NCI-H1105 treated with DMSO at 0.1 percent for 48 hours (cell line): Measurements from ENCODE around the gene THUMPD2.

Experiments
- DNase-seq: peaks from one replicate; lab custom pipeline; 2025; lab: John Stamatoyannopoulos, UW

The THUMPD2 gene

DNA sequence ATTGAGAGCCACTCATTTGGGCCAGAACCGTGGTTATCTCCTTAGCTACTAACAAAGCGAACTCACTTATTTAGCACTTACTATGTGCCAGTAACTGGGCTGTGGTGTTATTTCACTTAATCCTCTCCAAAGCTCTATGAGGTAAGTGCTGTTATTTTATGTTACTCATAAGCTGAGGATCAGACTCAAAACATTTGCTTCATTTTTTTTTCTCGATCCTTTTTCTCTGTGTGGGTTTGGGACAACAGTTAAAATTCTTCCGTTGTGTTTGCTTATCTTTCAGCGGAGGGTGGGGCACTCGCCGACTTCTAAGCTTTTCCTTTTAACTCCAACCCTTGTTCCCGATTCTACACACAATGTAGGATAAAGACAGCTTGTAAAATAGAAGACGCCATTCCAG lies 60.6 kb downstream of the THUMPD2 start:
- no peak for DNase-seq

DNA sequence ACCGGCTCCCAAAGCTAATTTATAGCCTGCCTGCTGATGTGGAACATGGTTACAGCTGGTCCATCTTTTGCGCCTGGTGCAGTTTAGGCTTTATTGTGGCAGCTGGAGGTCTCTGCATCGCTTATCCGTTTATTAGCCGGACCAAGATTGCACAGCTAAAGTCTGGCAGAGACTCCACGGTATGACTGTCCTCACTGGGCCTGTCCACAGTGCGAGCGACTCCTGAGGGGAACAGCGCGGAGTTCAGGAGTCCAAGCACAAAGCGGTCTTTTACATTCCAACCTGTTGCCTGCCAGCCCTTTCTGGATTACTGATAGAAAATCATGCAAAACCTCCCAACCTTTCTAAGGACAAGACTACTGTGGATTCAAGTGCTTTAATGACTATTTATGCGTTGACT lies 62.0 kb downstream of the THUMPD2 start:
- no peak for DNase-seq

DNA sequence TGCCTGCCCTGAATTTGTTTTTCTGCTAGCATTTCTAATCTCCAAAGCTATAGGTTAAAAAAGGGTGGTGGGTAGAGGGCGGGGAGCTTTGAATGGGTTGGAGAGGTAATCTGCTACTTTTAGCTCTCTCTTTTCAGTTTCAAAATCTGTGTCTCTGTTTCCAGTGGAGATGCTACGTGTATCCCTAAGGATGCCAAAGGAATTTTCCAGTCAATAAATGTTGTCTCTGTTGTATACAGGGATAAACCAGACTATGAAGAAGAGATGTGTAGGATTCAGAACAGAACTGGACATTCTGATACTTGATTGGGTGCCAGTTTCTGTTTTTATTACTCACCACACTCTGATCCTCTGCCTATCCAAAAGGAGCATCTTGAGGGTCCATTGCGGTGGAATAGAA lies 63.2 kb downstream of the THUMPD2 start:
- DNase-seq, result no peak

DNA sequence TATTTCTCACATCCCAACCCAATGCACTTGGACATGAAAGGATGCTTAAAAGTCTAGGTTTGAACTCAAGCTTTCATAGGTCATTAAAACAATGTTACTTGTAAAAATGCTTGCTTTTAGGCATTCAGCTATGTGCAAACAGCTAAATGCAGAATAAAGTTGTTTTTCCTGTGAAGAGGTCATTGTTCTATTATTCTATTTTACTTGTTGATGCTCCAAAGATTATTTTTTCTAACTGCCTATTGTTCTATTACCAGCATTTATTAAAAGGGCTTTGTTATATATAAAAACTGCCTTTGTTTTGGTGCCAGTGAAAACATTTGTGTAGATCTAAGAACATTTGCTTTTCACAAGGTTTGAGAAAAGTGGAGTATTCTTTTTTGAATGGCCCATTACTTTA lies 64.0 kb downstream of the THUMPD2 start:
- no peak for DNase-seq

DNA sequence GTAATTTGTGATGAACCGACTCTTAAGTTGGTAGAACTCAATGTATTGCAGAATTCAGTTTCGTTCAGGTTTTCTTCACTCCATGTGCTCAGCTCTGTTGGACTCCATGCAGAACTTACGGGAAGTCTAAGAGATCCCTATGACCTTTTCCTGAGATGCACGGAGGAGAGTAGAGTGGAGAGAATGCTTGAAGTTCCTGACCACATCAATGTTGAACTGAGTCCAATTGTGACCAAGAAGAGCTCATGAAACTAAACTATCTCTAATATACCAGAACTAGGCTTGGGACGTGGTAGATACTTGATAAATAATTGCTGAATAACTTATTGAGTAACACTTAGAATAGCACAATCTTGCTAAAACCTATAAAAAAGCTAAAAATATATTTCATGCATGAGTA lies 66.1 kb downstream of the THUMPD2 start:
- DNase-seq, result no peak

DNA sequence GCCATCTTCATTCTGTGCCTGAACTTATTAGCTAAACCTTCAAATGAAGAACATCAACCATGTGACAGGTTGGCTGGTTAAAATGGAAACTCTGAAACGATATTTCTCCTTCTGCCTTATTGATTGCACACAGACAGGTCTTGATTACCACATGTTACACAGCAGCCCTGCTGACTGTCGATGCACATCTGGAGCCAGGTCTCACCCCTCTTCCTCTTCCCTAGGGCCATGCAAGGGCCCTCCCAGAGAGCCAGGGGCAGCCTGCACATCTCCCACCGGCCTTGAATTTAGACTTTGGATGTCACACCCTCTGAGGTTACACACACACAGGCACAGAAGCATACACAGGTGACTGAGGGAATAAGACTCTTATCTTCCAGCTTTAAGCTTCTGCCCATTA lies 68.3 kb downstream of the THUMPD2 start:
- no peak for DNase-seq

DNA sequence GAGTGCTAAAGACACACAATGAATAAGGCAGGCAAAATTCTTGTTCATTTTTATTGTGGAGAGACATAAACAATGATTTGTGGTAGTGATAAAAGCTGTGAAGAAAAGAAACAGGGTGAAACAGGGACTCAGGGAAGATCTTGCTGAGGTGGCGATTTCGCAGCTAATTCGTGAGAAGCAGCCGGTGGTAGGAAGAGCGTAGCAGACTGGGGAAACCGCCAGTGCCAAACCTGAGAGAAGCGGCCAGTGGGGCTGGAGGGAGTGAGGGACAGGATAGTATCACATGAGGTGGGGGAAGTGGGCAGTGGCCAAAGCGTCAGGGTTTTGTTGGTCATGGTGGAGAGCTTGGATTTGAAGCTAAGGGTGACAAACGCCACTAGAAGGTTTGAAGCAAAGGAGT lies 71.1 kb downstream of the THUMPD2 start:
- no peak for DNase-seq

DNA sequence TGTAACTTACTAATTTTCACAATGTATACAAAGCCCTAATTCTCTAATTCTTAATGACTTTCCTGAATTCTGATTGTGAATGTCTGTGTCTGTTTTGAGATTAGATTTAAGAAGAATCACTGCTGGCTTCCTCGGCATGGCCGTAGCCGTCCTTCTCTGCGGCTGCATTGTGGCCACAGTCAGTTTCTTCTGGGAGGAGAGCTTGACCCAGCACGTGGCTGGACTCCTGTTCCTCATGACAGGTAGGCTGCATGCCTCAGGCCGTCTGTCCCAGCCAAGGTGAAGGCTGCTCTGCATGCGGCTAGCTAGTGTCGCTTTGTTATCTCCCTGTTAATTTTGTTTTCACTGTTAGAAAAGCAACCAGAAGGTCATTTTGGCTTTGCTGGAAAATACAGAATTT lies 72.1 kb downstream of the THUMPD2 start:
- DNase-seq, result no peak

DNA sequence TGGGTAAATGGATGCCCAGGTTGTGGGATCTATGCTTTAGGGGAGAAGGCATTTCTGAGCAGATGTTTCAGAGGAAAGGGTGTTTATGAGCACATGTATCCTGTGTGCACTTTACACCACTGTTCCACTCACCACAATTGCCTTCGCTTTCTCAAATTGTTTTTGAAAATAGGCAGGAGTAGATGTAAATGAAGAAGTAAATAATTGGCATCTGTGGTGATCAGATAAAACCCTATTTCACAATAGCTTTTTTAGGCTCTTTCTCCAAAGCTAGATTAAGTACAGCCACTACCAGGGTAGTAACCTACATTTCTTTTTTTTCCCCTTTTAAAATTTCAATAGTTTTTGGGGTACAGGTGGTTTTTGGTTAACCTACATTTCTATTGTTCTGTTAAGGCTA lies 72.7 kb downstream of the THUMPD2 start:
- DNase-seq, result no peak

DNA sequence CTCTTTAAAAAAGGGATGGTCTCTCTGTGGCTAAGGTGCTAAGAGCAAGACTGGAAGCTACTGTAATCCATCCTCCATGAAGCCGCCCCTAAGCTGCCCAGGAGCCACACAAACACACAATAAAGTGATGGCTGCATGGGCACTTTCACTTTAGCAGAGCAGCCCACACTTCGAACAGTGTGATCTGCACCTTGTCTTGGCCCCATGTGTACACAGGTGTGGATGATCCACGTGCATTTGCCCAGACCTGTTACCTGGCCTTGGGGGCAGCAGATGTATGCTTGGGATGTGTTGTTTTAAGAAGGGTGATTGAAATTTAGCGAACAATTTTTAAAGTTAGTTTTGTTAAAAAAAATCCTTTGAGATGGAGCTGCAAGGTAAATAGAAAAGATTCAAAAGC lies 73.4 kb downstream of the THUMPD2 start:
- no peak for DNase-seq

DNA sequence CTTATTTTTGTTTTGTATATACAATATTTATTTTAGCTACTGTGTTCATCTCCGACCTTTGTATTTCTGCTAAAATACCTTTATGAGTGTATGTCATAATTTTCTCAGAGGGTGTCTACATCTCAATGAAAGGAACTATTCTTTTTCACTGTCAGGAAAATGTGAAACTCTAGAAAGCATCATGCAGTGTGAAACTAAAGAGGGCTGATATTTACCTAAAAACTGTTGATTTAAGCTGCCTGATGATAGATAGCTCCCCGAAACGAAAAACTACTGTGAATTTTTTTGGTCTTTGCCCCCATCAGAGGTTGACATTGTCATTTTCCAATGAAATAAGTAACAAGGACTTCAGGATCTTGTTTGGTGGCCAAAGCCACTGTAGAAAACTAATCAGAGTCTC lies 74.5 kb downstream of the THUMPD2 start:
- DNase-seq, result no peak

DNA sequence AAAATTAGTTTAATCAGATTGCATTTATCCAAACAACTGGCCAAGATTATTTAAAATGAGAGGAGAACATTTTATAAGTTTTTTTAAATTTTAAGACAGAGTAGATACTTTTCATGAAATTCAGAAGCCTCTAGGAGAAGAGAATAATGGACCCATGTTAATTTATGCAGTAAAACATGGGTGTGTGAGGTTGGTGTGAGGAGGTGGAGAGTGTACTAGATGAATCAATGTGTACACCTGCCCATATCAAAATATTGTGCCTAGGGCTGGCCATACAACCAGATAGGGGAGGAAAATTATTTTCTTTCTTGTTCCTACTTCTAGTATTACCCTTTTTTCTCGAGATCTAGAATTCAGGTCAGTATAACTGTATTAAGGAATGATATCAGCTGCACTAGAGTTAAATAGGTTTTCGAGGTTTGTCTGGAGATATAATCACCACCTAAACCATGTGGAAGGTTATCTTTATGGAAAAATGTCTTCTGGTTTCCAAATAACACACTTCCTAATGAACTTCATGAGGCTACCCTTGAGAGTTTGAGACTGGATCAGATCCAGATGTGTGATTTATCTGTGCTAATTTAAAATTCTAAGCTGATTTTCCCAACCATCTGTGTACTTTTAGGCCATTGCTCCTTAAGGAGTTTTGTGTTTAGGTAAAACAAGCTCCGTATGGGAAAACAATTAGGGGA lies 75.7 kb downstream of the THUMPD2 start:
- DNase-seq, result no peak

DNA sequence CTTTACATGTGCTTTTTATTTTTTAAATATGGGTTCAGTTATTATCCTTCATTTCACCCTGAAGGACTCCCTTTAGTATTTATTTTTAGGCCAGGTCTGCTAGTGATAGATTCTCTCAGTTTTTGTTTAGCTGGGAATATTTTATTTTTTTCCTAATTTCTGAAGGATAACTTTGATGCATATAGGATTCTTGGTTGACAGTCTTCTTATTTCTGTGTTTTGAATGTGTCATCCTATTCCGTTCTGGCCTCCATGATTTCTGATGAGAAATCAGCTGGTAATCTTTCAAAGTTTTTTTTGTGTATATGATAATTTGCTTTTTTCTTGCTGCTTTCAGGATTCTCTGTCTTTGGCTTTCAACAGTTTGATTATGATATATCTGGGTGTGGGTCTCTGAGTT lies 77.9 kb downstream of the THUMPD2 start:
- no peak for DNase-seq

DNA sequence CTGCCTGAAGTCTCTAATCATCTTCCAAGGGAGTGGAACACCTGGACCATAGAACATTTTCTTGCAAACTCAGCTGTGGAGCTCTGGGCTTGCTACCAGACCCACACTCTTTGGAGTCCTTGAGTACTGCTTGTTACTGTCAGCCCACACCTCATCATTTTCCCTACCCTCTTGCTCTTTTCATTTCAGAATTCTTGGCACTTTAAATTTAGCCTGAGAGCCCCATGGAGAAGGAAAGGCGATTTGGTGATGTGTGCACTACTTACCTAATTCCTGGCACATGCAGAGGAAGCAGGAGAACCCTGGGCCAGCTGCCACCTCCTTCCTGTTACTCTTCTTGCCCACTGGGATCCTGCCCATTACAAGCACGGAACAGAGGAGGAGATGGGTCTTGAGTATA lies 81.6 kb downstream of the THUMPD2 start:
- no peak for DNase-seq

DNA sequence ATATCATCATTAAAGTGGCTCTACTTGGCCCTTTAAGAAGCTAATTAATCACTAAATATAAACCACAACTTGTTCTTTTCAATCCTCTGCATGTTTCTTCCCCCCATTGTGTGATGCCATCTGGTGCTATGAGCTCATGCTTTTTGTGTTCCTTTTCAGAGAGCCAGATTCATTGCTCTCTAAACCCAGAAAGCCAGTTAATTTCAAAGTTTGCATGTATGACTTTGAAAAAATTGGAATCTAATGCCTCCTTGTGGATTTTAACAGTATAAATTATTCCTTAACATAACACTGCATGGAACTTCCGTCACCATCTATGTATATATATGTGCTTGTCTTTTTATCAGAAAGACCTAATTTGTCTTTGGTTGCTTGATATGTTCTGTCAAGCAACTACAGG lies 82.2 kb downstream of the THUMPD2 start:
- peak; percentile 45 for DNase-seq

DNA sequence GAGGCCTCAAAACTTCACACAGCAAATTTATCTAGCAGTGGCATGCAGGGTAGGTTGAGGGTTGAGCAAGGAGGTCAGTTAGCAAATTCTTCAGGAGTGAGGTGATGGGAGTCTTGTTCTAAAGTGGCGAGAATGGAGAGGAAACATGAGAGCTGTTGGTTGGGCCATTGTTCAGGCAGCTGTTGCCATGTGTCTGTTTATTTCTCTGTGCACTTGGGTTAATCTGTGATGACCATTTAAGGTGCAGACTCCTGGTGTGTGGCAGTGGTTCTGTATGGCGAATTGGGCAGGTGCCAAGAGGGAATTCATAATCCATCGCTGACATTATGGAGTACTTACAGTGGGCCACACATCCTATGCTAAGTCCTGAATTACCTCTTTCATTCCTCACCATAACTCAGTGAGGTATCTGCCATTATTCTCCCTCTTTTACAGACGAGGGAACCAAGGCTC lies 82.9 kb downstream of the THUMPD2 start:
- DNase-seq, result peak; percentile 90

DNA sequence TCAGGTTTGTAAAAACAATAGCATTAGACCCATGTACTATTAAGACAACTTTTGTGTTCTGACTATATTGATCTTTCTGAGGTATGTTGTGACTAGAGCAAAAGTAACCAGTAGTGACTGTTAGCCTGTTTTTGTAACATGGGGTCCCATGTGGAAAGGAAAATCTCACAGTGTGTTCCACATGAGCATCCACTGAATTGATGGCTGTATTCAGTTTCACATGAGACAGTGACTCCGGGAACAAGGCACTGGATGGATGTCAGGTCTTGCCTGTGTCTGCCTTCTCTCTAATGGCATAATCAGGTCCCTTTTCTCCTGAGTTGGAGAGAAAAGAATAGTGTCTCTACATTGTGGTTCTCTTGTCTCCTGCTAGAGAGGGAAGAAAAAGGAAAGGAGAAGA lies 85.8 kb downstream of the THUMPD2 start:
- DNase-seq, result no peak

DNA sequence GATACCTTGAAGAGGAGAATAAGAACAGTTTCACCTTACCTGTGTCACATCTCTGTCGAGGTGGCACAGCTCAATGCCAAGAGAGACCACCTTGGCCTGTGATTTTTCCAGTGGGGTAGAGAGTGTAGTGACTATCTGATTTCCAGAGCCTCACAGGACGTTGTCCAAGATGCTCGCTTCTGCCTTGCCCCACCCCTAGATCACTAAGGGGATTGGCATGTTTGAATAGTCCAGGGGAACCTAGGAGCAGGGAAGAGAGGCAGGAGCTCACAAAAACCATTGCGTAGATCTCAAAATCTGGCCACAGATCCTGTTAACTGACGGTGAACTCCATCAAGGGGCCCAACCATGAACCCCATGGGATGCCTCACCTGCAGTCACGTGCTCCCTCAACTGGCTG lies 89.2 kb downstream of the THUMPD2 start:
- no peak for DNase-seq

DNA sequence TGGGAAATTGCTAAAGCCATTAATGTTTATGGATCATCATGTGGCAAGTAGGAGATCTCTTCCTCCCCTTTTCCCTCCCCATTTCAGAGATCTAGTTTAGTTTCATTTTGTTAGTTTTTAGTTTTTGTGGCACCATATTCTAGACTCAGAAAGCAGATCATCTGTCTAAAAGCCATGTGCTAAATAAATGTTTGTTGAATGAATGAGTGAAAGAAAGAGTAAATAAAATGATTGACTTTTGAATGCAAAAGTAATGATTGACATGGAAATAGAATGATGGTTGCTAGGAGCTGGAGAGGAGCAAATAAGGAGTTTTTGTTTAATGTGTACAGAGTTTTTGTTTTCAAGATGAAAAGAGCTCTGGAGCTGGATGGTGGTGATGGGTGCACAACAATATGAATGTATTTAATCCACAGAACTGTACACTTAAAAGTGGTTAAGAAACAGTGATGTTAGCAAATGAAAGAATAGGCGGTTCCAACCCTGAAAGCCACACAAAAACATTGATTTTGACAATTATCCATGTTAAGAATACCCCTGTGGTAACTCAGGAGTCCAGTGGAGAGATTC lies 89.7 kb downstream of the THUMPD2 start:
- peak; percentile 29 for DNase-seq

DNA sequence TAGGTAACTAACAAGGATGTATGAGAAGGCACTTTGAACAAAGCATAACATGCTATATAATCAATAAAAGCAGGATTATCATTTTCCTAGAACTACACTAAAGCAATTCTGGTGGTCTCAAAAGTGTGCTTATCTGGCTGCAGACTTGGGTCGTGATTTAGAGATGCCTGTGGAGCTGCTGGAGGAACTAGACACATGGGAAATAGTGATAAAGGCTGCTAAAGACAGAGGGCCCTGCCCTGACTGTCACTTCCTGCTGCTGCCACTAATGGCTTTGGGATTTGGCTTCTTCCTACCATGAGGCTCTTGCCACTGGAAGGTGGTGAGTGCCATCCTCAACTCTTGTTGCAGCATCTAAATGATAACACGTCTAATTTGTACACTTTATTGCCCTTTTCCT lies 90.9 kb downstream of the THUMPD2 start:
- DNase-seq, result no peak

DNA sequence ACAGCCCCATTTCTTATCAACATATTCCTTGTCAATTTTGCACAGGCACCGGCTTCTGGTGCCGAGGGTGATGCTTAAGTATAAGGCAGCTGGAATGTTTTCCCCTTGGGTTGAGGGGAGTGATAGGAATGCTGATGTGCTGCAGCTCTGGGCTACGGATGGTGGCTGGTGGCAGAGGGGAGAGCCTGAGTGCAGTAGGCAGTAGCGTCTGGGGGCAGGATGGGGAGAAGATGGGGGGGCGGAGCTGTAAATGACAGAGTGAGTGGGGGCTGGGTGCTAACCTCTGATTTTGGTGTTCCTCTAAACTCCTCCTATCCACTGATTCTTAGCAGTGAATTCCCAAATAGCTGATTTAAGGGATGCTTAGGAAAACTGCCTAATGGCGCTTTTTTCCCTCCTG lies 92.6 kb downstream of the THUMPD2 start:
- no peak for DNase-seq
